NT2/D1 (cell line): ENCODE measurements around the gene BDP1.

Experiments
- SUZ12 ChIP-seq: IDR thresholded peaks from 2 replicates; pipeline ENCODE4 v1.6.1; 2011; ENCODE audit not compliant: insufficient read length, insufficient read depth; ENCODE audit errors: extremely low read depth
- YY1 ChIP-seq: IDR thresholded peaks from 2 replicates; pipeline ENCODE4 v1.6.1; 2011; ENCODE audit not compliant: insufficient read length, insufficient read depth
- ZNF274 ChIP-seq: IDR thresholded peaks from 2 replicates; pipeline ENCODE4 v1.6.1; 2011; ENCODE audit warnings: mild to moderate bottlenecking, low read depth, low read length

GRCh38 chr5:71456362-71456743 is 902 bp downstream of the BDP1 start:
- TF ChIP-seq ZNF274 = no peak
- no peak for TF ChIP-seq YY1
- TF ChIP-seq SUZ12 = no peak
